Measurements from ENCODE around the gene CASP9. TPM values are rescaled to one million over a fixed set of nuclear protein-coding genes. Genes with fewer than 3 reads are reported as not detected.

CASP9 gene
- total and polyA plus RNA-seq, 2 experiments from 2014 or later = 7.7 to 25.0 TPM

- Histone ChIP-seq H2AFZ (no peak overlapping the region), H3K9me2 (ENCODE audit: insufficient read depth) (no peaks in the 10 kb centered on the region), H3K27ac (ENCODE audit: low read depth) (no peak overlapping the region), H3K4me1 (ENCODE audit: insufficient read depth) (no peaks in the 10 kb centered on the region), H3K4me2 (no peak overlapping the region), H3K79me2 (replicated peaks; ENCODE audit: insufficient read depth) (no peaks in the 10 kb centered on the region), H3K4me3 (no peak overlapping the region), H3K36me3 (ENCODE audit: insufficient read depth) (no peaks in the 10 kb centered on the region), H3F3A (replicated peaks; ENCODE audit: low read depth) (no peaks in the 10 kb centered on the region), H3K27me3 (ENCODE audit: insufficient read depth) (no peaks in the 10 kb centered on the region), H4K20me1 (replicated peaks; ENCODE audit: insufficient read depth) (no peaks in the 10 kb centered on the region)
- Mint-ChIP-seq H3K27me3 (ENCODE audit: insufficient read depth, low read depth, poor library complexity) (peaks cover 9% of the 10 kb centered on the region), H3K36me3 (ENCODE audit: low read depth) (no peaks in the 10 kb centered on the region; the same call in 2 of the 3 replicates), H3K9me3 (no peaks in the 10 kb centered on the region), H3K4me3 (no peak overlapping the region), H3K27ac (no peak overlapping the region), H3K4me1 (no peaks in the 10 kb centered on the region)
- ATAC-seq (no peak), DNase-seq (ENCODE audit: low spot score) (no peak)
- TF ChIP-seq JUNB (IDR thresholded peaks at IDR 0.05; ENCODE audit: unreplicated experiment) = no peak
- no peak for TF ChIP-seq EZH2phosphoT487 (IDR thresholded peaks at IDR 0.05; ENCODE audit: unreplicated experiment)
- TF ChIP-seq EZH2 (IDR thresholded peaks at IDR 0.05; ENCODE audit: low read depth, unreplicated experiment) = no peak
- no peak for TF ChIP-seq CREB1 (CRISPR knock-in tag; IDR thresholded peaks at IDR 0.05; ENCODE audit: low read depth)
- TF ChIP-seq ETS1 (IDR thresholded peaks at IDR 0.05) = no peak
- no peak for TF ChIP-seq CTCF (conservative IDR thresholded peaks at IDR 0.05; ENCODE audit: low read depth in 2 of 2)
- TF ChIP-seq ZNF462 (CRISPR knock-in tag; IDR thresholded peaks at IDR 0.05) = no peak
- TF ChIP-seq NANOG (IDR thresholded peaks at IDR 0.05; ENCODE audit: borderline replicate concordance) = no peak
- TF ChIP-seq REST (IDR thresholded peaks at IDR 0.05; ENCODE audit: unreplicated experiment) = no peak
- no peak for TF ChIP-seq STAT1 (IDR thresholded peaks at IDR 0.05; ENCODE audit: unreplicated experiment)
Observed at GRCh38 chr1:15442119-15442518, 81.9 kb downstream of the CASP9 start.
